Gastroesophageal sphincter (tissue), 4 donors: ENCODE data around the gene ANO10. TPM values are rescaled to one million over a fixed set of nuclear protein-coding genes. Genes with fewer than 3 reads are reported as not detected.

ENCODE experiments used
- ATAC-seq: fragments of 150-250 bp; one replicate; pipeline ENCODE4 v1.9.1; 2016; ENCODE audit warnings: mild to moderate bottlenecking, moderate library complexity
- H3K27ac ChIP-seq, 4 donors: fragments of 200-600 bp; sonication (generic) in 3 of 4; 1 replicate in 3 of 4; 2 replicates in 1 of 4; pipeline ENCODE4 v1.5.1; 2016 to 2019
- H3K27me3 ChIP-seq: fragments of 200-600 bp; sonication (generic); one replicate; pipeline ENCODE4 v1.5.1; 2019
- H3K36me3 ChIP-seq, 2 donors: fragments of 200-600 bp; sonication (generic); one replicate each; pipeline ENCODE4 v1.5.1; 2019; ENCODE audit warnings: control low read depth in 1 of 2
- H3K4me1 ChIP-seq, 3 donors: fragments of 200-600 bp; sonication (generic); 1 replicate in 2 of 3; 2 replicates in 1 of 3; pipeline ENCODE4 v1.5.1; 2016 to 2019; ENCODE audit warnings: control low read depth in 2 of 3
- H3K4me3 ChIP-seq, 2 donors: fragments of 200-600 bp; sonication (generic); one replicate each; pipeline ENCODE4 v1.5.1; 2019; ENCODE audit warnings: mild to moderate bottlenecking in 1 of 2, moderate library complexity in 1 of 2
- H3K9me3 ChIP-seq, 3 donors: fragments of 200-600 bp; sonication (generic); one replicate each; pipeline ENCODE4 v1.5.1; 2017 to 2019; ENCODE audit warnings: control low read depth in 2 of 3
- EP300 ChIP-seq: sonication (generic); formaldehyde crosslinking; IDR thresholded peaks from one replicate; pipeline ENCODE4 v1.6.1; 2017; ENCODE audit warnings: antibody characterized with exemption, mild to moderate bottlenecking
- POLR2A ChIP-seq, 2 donors: fragments of 450-650 bp; IDR thresholded peaks; one replicate each; pipeline ENCODE4 v1.6.1; 2017; ENCODE audit warnings: antibody characterized with exemption in 2 of 2, mild to moderate bottlenecking in 2 of 2, moderate library complexity in 1 of 2
- POLR2AphosphoS5 ChIP-seq: sonication (generic); formaldehyde crosslinking; IDR thresholded peaks from one replicate; pipeline ENCODE4 v1.6.1; 2017; ENCODE audit warnings: antibody characterized with exemption
- WGBS, 2 donors: methylation state at CpG; one replicate each; pipeline ENCODE4 v1.1.5; 2018; ENCODE audit warnings: low coverage in 1 of 2; 5-methylcytosine and 5-hydroxymethylcytosine counted together
- total RNA-seq, 4 donors: library from RNA; depleted of rRNA; stranded (reverse); fragments of >200 nt; gene quantifications; one replicate each; pipeline ENCODE4 v1.1.0, GENCODE V29; 2016
- TF ChIP-seq, protein P1 (sequence below), 4 experiments: fragments of 200-600 bp in 2 of 4; fragments of 450-650 bp in 2 of 4; sonication (generic) in 1 of 4; IDR thresholded peaks; one replicate each; pipeline ENCODE4 v1.5.1; 2017 to 2019; ENCODE audit warnings: antibody characterized with exemption in 4 of 4, mild to moderate bottlenecking in 2 of 4, moderate library complexity in 2 of 4

The ANO10 gene
- total RNA-seq, 4 donors from 2014 or later = 22.9 to 33.5 (median 30.2) TPM

DNA sequence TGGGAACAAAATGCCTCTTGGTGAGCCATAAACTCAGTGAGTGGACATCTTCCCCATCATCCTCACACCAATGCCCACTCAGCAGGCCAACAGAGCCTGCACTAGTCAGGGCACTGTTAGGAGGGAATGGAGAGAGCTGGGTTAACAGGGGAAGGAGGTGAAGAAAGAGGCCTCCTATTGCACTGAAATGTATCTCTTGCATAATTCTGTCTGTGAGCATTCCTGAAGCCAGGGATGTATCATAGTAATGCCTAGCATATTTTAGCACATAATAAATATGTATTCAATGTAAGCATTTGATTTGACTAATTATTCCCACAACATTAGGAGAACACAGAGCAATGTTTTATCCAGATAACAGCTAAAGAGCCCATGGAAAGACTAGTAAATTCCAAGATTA is 81.2 kb downstream of the ANO10 start:
- ATAC-seq = no peak
- Histone ChIP-seq H3K27ac (no peak overlapping the region), H3K4me3 (no peak overlapping the region), H3K9me3 (no peaks in the 10 kb centered on the region), H3K36me3 (no peaks in the 10 kb centered on the region), H3K4me1 (no peaks in the 10 kb centered on the region), H3K27me3 (no peaks in the 10 kb centered on the region)
- TF ChIP-seq, protein P1, sequence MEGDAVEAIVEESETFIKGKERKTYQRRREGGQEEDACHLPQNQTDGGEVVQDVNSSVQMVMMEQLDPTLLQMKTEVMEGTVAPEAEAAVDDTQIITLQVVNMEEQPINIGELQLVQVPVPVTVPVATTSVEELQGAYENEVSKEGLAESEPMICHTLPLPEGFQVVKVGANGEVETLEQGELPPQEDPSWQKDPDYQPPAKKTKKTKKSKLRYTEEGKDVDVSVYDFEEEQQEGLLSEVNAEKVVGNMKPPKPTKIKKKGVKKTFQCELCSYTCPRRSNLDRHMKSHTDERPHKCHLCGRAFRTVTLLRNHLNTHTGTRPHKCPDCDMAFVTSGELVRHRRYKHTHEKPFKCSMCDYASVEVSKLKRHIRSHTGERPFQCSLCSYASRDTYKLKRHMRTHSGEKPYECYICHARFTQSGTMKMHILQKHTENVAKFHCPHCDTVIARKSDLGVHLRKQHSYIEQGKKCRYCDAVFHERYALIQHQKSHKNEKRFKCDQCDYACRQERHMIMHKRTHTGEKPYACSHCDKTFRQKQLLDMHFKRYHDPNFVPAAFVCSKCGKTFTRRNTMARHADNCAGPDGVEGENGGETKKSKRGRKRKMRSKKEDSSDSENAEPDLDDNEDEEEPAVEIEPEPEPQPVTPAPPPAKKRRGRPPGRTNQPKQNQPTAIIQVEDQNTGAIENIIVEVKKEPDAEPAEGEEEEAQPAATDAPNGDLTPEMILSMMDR (IDR thresholded peaks at IDR 0.05) = no peak
- TF ChIP-seq EP300 = no peak
- TF ChIP-seq POLR2A (IDR thresholded peaks at IDR 0.05) = no peak
- no peak for TF ChIP-seq POLR2AphosphoS5

DNA sequence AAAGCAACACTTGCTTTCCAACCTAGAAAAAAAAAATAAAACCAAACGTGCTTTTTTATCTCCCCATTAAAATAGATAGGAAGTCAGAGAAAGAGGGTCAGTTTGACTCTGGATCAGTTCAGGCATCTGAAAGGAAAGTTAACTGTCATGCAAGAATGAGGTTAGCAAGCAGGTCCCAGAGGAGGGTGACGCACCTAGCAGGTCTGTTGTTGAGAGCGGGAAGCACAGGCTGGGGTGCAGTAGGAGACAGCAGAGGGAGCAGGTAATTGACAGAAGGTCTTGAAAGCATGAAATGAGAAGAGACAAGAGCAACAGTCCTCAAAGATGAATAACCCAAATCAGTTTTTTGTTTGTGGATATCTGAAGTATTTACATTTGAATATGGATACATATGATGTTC is 82.5 kb downstream of the ANO10 start:
- no peaks in the 10 kb centered on the region for H3K27me3 ChIP-seq
- no peak for ATAC-seq
- H3K36me3 ChIP-seq = no peaks in the 10 kb centered on the region
- TF ChIP-seq EP300 = no peak
- no peak for TF ChIP-seq POLR2A (IDR thresholded peaks at IDR 0.05)
- TF ChIP-seq POLR2AphosphoS5 = no peak
- no peaks in the 10 kb centered on the region for H3K9me3 ChIP-seq
- no peak overlapping the region for H3K4me3 ChIP-seq
- no peaks in the 10 kb centered on the region for H3K4me1 ChIP-seq
- H3K27ac ChIP-seq = no peak overlapping the region
- 61 to 67% methylated on average over 3 of the region's 3 CpGs for WGBS, 2 donors

DNA sequence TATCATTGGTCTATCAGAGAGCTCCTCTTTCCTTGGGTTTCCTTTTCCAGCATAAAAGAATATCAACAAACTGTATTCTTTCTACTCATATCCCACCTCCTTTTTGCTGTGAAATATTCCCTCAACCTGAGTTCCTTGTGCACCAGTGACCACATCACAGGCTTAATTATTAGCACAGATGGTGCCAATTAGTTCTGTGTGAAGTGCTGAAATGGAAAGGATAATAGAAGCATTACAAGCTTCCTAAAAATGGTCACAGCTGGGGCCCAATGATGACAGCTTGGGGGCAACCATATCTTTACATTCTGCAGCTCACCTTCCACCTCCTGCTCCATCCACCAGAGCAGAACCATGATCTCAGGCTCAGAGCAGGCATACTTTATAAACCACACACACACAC is 84.6 kb downstream of the ANO10 start:
- ATAC-seq = no peak
- H3K9me3 ChIP-seq = no peaks in the 10 kb centered on the region
- no peaks in the 10 kb centered on the region for H3K36me3 ChIP-seq
- no peak overlapping the region for H3K4me3 ChIP-seq
- no peaks in the 10 kb centered on the region for H3K27me3 ChIP-seq
- H3K4me1 ChIP-seq = no peaks in the 10 kb centered on the region
- H3K27ac ChIP-seq = no peak overlapping the region
- TF ChIP-seq, protein P1 (IDR thresholded peaks at IDR 0.05) = no peak
- TF ChIP-seq EP300 (no peak), POLR2A (IDR thresholded peaks at IDR 0.05) (no peak), POLR2AphosphoS5 (no peak)

DNA sequence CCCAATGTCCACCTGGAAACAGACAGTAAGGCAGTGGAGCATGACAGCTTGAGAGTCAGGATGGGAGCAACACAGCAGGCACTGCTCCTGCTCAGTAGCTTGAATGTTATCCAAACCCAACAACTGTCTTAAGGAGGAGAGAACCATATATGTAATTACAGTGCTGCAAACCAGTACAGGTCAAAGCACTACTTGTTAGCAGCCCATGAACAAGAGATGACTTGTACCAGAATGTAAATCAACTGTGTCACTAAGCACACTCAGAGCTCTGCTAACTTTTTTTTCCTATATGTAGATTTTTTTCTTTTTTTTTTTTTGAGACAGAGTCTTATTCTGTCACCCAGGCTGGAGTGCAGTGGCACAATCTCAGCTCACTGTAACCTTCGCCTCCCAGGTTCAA is 87.1 kb downstream of the ANO10 start:
- Histone ChIP-seq H3K27me3 (no peaks in the 10 kb centered on the region), H3K4me3 (no peak overlapping the region), H3K36me3 (no peaks in the 10 kb centered on the region), H3K4me1 (no peaks in the 10 kb centered on the region), H3K27ac (no peak overlapping the region), H3K9me3 (no peaks in the 10 kb centered on the region)
- 100% methylated on average over 1 of the region's 1 CpG; no CpG with 5 or more reads in 1 of the 2 donors for WGBS, 2 donors
- ATAC-seq = no peak
- TF ChIP-seq POLR2A (IDR thresholded peaks at IDR 0.05) (no peak), POLR2AphosphoS5 (no peak)
- TF ChIP-seq, protein P1 (IDR thresholded peaks at IDR 0.05) = no peak

DNA sequence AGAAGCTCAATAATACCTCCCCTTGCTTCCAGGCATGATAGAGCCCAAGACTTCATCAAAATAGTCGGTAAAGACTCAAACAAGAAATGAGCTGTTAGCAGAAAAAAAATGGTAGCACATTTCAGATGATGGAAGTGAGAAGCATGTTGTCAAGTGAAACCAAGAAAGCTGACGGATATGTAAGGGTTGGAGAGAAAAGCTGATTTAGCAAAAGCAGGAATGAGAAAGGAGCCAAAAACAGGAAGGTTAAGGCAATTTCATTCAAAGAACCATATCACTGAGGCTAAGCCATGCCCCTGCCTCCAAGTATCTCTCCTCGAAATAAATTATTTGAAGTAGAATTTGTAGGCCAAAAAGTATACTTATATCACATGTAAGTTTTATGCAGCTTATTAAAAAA is 88.8 kb downstream of the ANO10 start:
- Histone ChIP-seq H3K27ac (no peak overlapping the region), H3K4me1 (no peaks in the 10 kb centered on the region), H3K36me3 (no peaks in the 10 kb centered on the region), H3K4me3 (no peak overlapping the region), H3K9me3 (no peaks in the 10 kb centered on the region), H3K27me3 (no peaks in the 10 kb centered on the region)
- 90 to 96% methylated on average over 2 to 3 of the region's 3 CpGs for WGBS, 2 donors
- ATAC-seq = no peak
- TF ChIP-seq, protein P1 (IDR thresholded peaks at IDR 0.05) = no peak
- TF ChIP-seq POLR2AphosphoS5 (no peak), POLR2A (IDR thresholded peaks at IDR 0.05) (no peak), EP300 (no peak)

DNA sequence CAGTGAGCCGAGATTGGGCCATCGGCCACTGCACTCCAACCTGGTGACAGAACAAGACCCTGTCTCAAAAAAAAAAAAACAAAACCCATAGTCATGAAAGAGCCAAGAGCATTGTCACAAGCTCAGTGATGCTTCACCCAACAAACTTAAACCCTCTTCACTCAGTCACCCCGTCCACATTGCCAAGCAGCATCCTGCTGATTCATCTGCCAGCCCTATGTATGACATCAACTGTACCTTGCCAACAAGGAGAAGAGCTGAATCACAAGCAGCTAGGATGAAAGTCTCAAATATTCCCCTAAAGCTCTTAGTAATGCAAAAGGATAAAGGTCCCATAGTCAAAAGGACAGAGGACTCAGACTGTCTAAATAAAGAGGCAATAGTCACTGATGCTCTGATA is 90.0 kb downstream of the ANO10 start:
- no peak for ATAC-seq
- no peaks in the 10 kb centered on the region for H3K36me3 ChIP-seq
- TF ChIP-seq, protein P1 (IDR thresholded peaks at IDR 0.05) = no peak
- TF ChIP-seq POLR2AphosphoS5 (no peak), EP300 (no peak), POLR2A (IDR thresholded peaks at IDR 0.05) (no peak)
- H3K27me3 ChIP-seq = no peaks in the 10 kb centered on the region
- no peak overlapping the region for H3K27ac ChIP-seq
- H3K9me3 ChIP-seq = no peaks in the 10 kb centered on the region
- WGBS, 2 donors = 81 to 89% methylated on average over 1 to 3 of the region's 3 CpGs
- no peaks in the 10 kb centered on the region for H3K4me1 ChIP-seq
- H3K4me3 ChIP-seq = no peak overlapping the region
